ENCODE measurements around the gene CD320. TPM values are rescaled to one million over a fixed set of nuclear protein-coding genes. Genes with fewer than 3 reads are reported as not detected.

The CD320 gene
- polyA plus RNA-seq, 1 donor (not counting 4 experiments of a cell fraction or from before 2014, with no cell fraction given): 14.1 TPM

GRCh38 chr19:8256276-8257051 is 51.7 kb downstream of the CD320 start:
- FAIRE-seq: no peak

GRCh38 chr19:8255426-8256125 is 52.6 kb downstream of the CD320 start:
- Histone ChIP-seq H4K20me1 (ENCODE audit: control insufficient read depth, extremely low read depth, insufficient read depth, low read length) (no peaks in the 10 kb centered on the region), H3K9me3 (ENCODE audit: control insufficient read depth, low read depth, low read length) (no peaks in the 10 kb centered on the region), H3K79me2 (ENCODE audit: control insufficient read depth, insufficient read depth, low read length) (no peaks in the 10 kb centered on the region), H3K4me1 (ENCODE audit: control insufficient read depth, extremely low read depth, insufficient read depth, low read length) (no peaks in the 10 kb centered on the region), H3K9ac (ENCODE audit: control insufficient read depth, extremely low read depth, insufficient read depth, low read length) (no peak overlapping the region), H3K9me1 (ENCODE audit: control insufficient read depth, extremely low read depth, insufficient read depth, low read length) (no peaks in the 10 kb centered on the region), H3K27ac (ENCODE audit: control insufficient read depth, insufficient read depth, low read length) (no peak overlapping the region), H2AFZ (ENCODE audit: control insufficient read depth, low read length) (no peak overlapping the region), H3K4me2 (ENCODE audit: control insufficient read depth, extremely low read depth, insufficient read depth, low read depth, low read length) (no peak overlapping the region), H3K4me3 (ENCODE audit: control insufficient read depth in 2 of 3, extremely low read depth in 1 of 3, insufficient read depth in 2 of 3, low read depth in 1 of 3, low read length in 3 of 3) (no peak overlapping the region), H3K36me3 (ENCODE audit: control insufficient read depth in 2 of 2, extremely low read depth in 1 of 2, insufficient read depth in 2 of 2, low read length in 2 of 2) (peaks cover 0 to 4% of the 10 kb centered on the region in 2 experiments), H3K27me3 (ENCODE audit: control insufficient read depth, extremely low read depth, insufficient read depth, low read length) (no peaks in the 10 kb centered on the region)
- dilution Hi-C loops (cut with MboI; ENCODE audit: extremely low pct_ligation_motif_present, low sequenced_read_pairs): no loop called here
- no peak for TF ChIP-seq EZH2 (IDR thresholded peaks at IDR 0.05; ENCODE audit: low read length)
- TF ChIP-seq CTCF (optimal IDR thresholded peaks at IDR 0.05 in 1 of 3, IDR thresholded peaks at IDR 0.05 in 1 of 3, conservative IDR thresholded peaks at IDR 0.05 in 1 of 3; ENCODE audit: extremely low read depth in 1 of 3, insufficient read depth in 2 of 3, low read length in 3 of 3): no peak
- FAIRE-seq (no peak), DNase-seq (ENCODE audit: low read depth, low spot score) (no peak)

More at GRCh38 chr19:8256276-8257051, 51.7 kb downstream of the CD320 start:
- Histone ChIP-seq H3K4me2 (ENCODE audit: control insufficient read depth, extremely low read depth, insufficient read depth, low read depth, low read length) (no peak overlapping the region), H3K36me3 (ENCODE audit: control insufficient read depth in 2 of 2, extremely low read depth in 1 of 2, insufficient read depth in 2 of 2, low read length in 2 of 2) (peaks cover 0 to 4% of the 10 kb centered on the region in 2 experiments), H3K27me3 (ENCODE audit: control insufficient read depth, extremely low read depth, insufficient read depth, low read length) (no peaks in the 10 kb centered on the region), H3K4me3 (ENCODE audit: control insufficient read depth in 2 of 3, extremely low read depth in 1 of 3, insufficient read depth in 2 of 3, low read depth in 1 of 3, low read length in 3 of 3) (no peak overlapping the region), H4K20me1 (ENCODE audit: control insufficient read depth, extremely low read depth, insufficient read depth, low read length) (no peaks in the 10 kb centered on the region), H3K27ac (ENCODE audit: control insufficient read depth, insufficient read depth, low read length) (no peak overlapping the region), H3K9me3 (ENCODE audit: control insufficient read depth, low read depth, low read length) (no peaks in the 10 kb centered on the region), H3K9ac (ENCODE audit: control insufficient read depth, extremely low read depth, insufficient read depth, low read length) (no peak overlapping the region), H3K9me1 (ENCODE audit: control insufficient read depth, extremely low read depth, insufficient read depth, low read length) (no peaks in the 10 kb centered on the region), H2AFZ (ENCODE audit: control insufficient read depth, low read length) (no peak overlapping the region), H3K79me2 (ENCODE audit: control insufficient read depth, insufficient read depth, low read length) (no peaks in the 10 kb centered on the region), H3K4me1 (ENCODE audit: control insufficient read depth, extremely low read depth, insufficient read depth, low read length) (no peaks in the 10 kb centered on the region)
- dilution Hi-C loops (cut with MboI; ENCODE audit: extremely low pct_ligation_motif_present, low sequenced_read_pairs): no loop called here
- DNase-seq (ENCODE audit: low read depth, low spot score): no peak
- TF ChIP-seq CTCF (optimal IDR thresholded peaks at IDR 0.05 in 1 of 3, IDR thresholded peaks at IDR 0.05 in 1 of 3, conservative IDR thresholded peaks at IDR 0.05 in 1 of 3; ENCODE audit: extremely low read depth in 1 of 3, insufficient read depth in 2 of 3, low read length in 3 of 3) (no peak), EZH2 (IDR thresholded peaks at IDR 0.05; ENCODE audit: low read length) (no peak)

All from keratinocyte (primary cell).